HepG2 (cell line): ENCODE data around the gene ZNF333. TPM values are rescaled to one million over a fixed set of nuclear protein-coding genes. Genes with fewer than 3 reads are reported as not detected.

Experiments
- ATAC-seq: fragments of 200-7000 bp; cut with Tn5 transposase; 3 replicates; pipeline ENCODE4 v1.9.1; 2020; ENCODE audit warnings: mild to moderate bottlenecking, moderate library complexity
- BruUV-seq: library from RNA; stranded (reverse); fragments of 400-500 nt; replicated peaks from 2 replicates; lab custom pipeline; 2021; lab: Mats Ljungman, UMichigan
- CTCF ChIA-PET: fragments of 300-600 bp; formaldehyde crosslinking; extraction: SDS; loops from one replicate; lab custom pipeline; 2021; ENCODE audit warnings: low total read pairs, inconsistent platforms, low intra/inter-chr PET ratio; lab: Yijun Ruan, JAX
- POLR2A ChIA-PET: fragments of 350-600 bp; sonication (Branson Sonifier 250); formaldehyde crosslinking; loops from one replicate; lab custom pipeline; 2020; ENCODE audit warnings: antibody characterized with exemption, inconsistent platforms; lab: Yijun Ruan, JAX
- DNase-seq: peaks from one replicate; pipeline ENCODE4 v3.0.0-alpha.2; 2015; ENCODE audit warnings: low spot score
- FAIRE-seq: peaks from 3 replicates; lab custom pipeline; 2011; peaks lifted over from hg19 to GRCh38; lab: Jason Lieb, UNC
- H2AFZ ChIP-seq: one replicate; pipeline ENCODE4 v1.6.1; 2011; ENCODE audit warnings: low read length, inconsistent platforms
- H3K27ac ChIP-seq: fragments of 300-600 bp; 3 replicates; pipeline ENCODE4 v1.8.0; 2011; ENCODE audit warnings: mixed run types, mild to moderate bottlenecking, mixed read lengths, low read length, inconsistent platforms; ENCODE audit not compliant: insufficient read depth; ENCODE audit errors: extremely low read length
- H3K27me3 ChIP-seq, 2 experiments: fragments of 200-600 bp in 1 of 2; 2 replicates in 1 of 2; 3 replicates in 1 of 2; pipeline versions ENCODE4 v1.6.0 to v1.8.0; 2011; ENCODE audit warnings: low read length in 2 of 2, mild to moderate bottlenecking in 2 of 2, moderate library complexity in 2 of 2, inconsistent platforms in 1 of 2; ENCODE audit not compliant: insufficient read depth in 2 of 2, control insufficient read depth in 1 of 2
- H3K36me3 ChIP-seq, 2 experiments: fragments of 200-600 bp in 1 of 2; replicated peaks in 1 of 2; 2 replicates in 1 of 2; 3 replicates in 1 of 2; pipeline versions ENCODE4 v1.5.1 to v1.8.0; 2011; ENCODE audit warnings: low read length in 2 of 2, inconsistent platforms in 1 of 2; ENCODE audit not compliant: insufficient read depth in 2 of 2, control insufficient read depth in 1 of 2
- H3K4me1 ChIP-seq: 2 replicates; pipeline ENCODE4 v1.5.1; 2012; ENCODE audit warnings: low read length, inconsistent platforms; ENCODE audit not compliant: insufficient read depth
- H3K4me2 ChIP-seq: 2 replicates; pipeline ENCODE4 v1.6.0; 2011; ENCODE audit warnings: low read depth, low read length, inconsistent platforms
- H3K4me3 ChIP-seq, 3 experiments: fragments of 200-600 bp in 1 of 3; sonication (generic), shearing (Covaris generic) in 1 of 3; replicated peaks in 1 of 3; 2 replicates each; pipeline ENCODE4 v1.5.1; 2011 to 2016; ENCODE audit warnings: low read length in 3 of 3, inconsistent platforms in 2 of 3, low read depth in 2 of 3, mild to moderate bottlenecking in 2 of 3, control low read depth in 1 of 3, mixed read lengths in 1 of 3; ENCODE audit not compliant: insufficient read depth in 1 of 3
- H3K79me2 ChIP-seq: one replicate; pipeline ENCODE4 v1.6.1; 2011; ENCODE audit warnings: low read length, inconsistent platforms; ENCODE audit not compliant: insufficient read depth
- H3K9ac ChIP-seq: 2 replicates; pipeline ENCODE4 v1.6.0; 2011; ENCODE audit warnings: mild to moderate bottlenecking, low read depth, low read length, inconsistent platforms; ENCODE audit not compliant: insufficient read depth
- H3K9me3 ChIP-seq: 2 replicates; pipeline ENCODE4 v1.5.1; 2012; ENCODE audit warnings: mild to moderate bottlenecking, low read length
- H4K20me1 ChIP-seq: 2 replicates; pipeline ENCODE4 v1.6.0; 2011; ENCODE audit warnings: inconsistent platforms, mild to moderate bottlenecking, low read length, moderate library complexity; ENCODE audit not compliant: insufficient read depth
- FOXA3 ChIP-seq: IDR thresholded peaks from 2 replicates; pipeline ENCODE4 v1.6.1; 2016; ENCODE audit warnings: missing genetic modification reagents, missing compliant biosample characterization
- NKX3-1 ChIP-seq: sonication (generic); formaldehyde crosslinking; IDR thresholded peaks from 2 replicates; pipeline ENCODE4 v1.5.0; 2020; ENCODE audit warnings: missing genetic modification reagents
- TFDP1 ChIP-seq: IDR thresholded peaks from 2 replicates; pipeline ENCODE4 v1.6.1; 2016; ENCODE audit warnings: missing compliant biosample characterization, missing genetic modification reagents, borderline replicate concordance
- ZNF441 ChIP-seq: sonication (generic); formaldehyde crosslinking; IDR thresholded peaks from 2 replicates; pipeline ENCODE4 v1.7.0; 2021; ENCODE audit warnings: missing genetic modification reagents, borderline replicate concordance
- WGBS: methylation state at CpG from one replicate; pipeline ENCODE4 v1.1.6; 2017; ENCODE audit warnings: low lambda C conversion rate; 5-methylcytosine and 5-hydroxymethylcytosine counted together
- in situ Hi-C: cut with HindIII; loops from 2 replicates; pipeline ENCODE4 v1.10.0; 2017; ENCODE audit warnings: low pct_unique_long_range_greater_than_20kb; ENCODE audit not compliant: extremely low pct_ligation_motif_present
- intact Hi-C: fragments of 100-400 bp; cut with micrococcal nuclease; formaldehyde crosslinking; loops from one replicate; pipeline ENCODE4 v1.10.0; 2022; ENCODE audit not compliant: unreplicated experiment
- polyA plus RNA-seq, 8 experiments: library from polyadenylated mRNA; depleted of rRNA in 3 of 8; stranded (reverse) in 7 of 8; unstranded in 1 of 8; fragments of >200 nt; fragmentation: Illumina TruSeq in 4 of 8; extraction: Trizol in 4 of 8; gene quantifications; 2 replicates each; pipeline versions ENCODE4 v1.2.1 to v1.2.3, GENCODE V29; 2011 to 2016; ENCODE audit warnings: low read depth in 4 of 8, missing spikeins in 1 of 8, mixed read lengths in 1 of 8; ENCODE audit not compliant: insufficient read depth in 1 of 8
- total RNA-seq, 5 experiments: library from RNA; depleted of rRNA; stranded (reverse); fragments of >200 nt; fragmentation: Illumina TruSeq; extraction: Trizol; gene quantifications; 2 replicates each; pipeline ENCODE4 v1.2.3, GENCODE V29; 2016; ENCODE audit warnings: low read depth in 1 of 5

The ZNF333 gene
- total and polyA plus RNA-seq, 2 of the 13 experiments (the other 11 are each of a cell fraction or from before 2014, with no cell fraction given): 3.4 to 6.4 TPM

DNA sequence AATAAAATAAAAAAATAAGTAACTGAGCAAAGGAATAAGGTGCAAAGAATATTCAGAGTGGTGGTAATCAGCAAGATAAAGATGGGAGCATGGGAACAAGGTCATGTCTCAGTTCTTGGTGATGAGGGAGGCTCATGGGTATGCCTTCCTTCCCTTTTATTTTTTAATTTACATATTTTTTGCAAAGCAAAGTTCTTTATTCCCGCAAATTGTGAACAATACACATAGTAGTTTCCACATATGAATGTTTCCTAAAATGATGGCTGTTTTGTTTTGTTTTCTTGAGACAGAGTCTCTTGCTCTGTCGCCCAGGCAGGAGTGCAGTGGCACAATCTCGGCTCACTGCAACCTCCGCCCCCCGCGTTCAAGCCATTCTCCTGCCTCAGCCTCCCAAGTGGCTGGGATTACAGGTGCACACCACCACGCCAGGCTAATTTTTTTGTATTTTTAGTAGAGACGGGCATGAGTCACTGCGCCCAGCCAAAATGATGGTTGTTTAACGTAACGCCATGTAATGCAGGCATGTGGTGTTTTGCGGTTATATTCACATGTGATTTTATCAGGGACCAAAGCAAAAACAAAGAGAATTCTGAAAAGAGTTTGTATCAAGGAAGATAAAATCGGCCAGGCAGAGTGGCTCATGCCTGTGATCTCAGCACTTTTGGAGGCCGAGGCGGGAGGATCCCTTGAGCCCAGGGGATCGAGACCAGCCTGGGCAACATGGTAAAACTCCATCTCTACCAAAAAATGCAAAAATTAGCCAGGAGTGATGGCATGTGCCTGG is 93.0 kb downstream of the ZNF333 start:
- no peak for TF ChIP-seq ZNF441 (CRISPR knock-in tag)
- no peak for TF ChIP-seq NKX3-1
- TF ChIP-seq FOXA3 (CRISPR knock-in tag): no peak
- TF ChIP-seq TFDP1 (CRISPR knock-in tag): no peak

More for the DNA sequence above, 93.0 kb downstream of the ZNF333 start:
- ChIA-PET POLR2A (no interaction called here), CTCF (no interaction called here)
- in situ Hi-C loops: loop anchor here (10.0 kb wide), 1 partner anchor 112 kb away; no protein-coding TSS in a partner anchor
- no peak overlapping the region for H2AFZ ChIP-seq
- FAIRE-seq: no peak
- H3K9me3 ChIP-seq: no peaks in the 10 kb centered on the region
- no peak overlapping the region for H3K4me3 ChIP-seq
- no TSS peak for BruUV-seq
- no peaks in the 10 kb centered on the region for H3K36me3 ChIP-seq
- no peak overlapping the region for H3K4me2 ChIP-seq
- WGBS: 44% methylated on average over 16 of the region's 16 CpGs
- no peaks in the 10 kb centered on the region for H3K4me1 ChIP-seq
- H3K27ac ChIP-seq: no peak overlapping the region
- DNase-seq: no peak
- no peaks in the 10 kb centered on the region for H4K20me1 ChIP-seq
- ATAC-seq: no peak
- no peaks in the 10 kb centered on the region; a peak in 2 of 5 replicates for H3K27me3 ChIP-seq
- no peaks in the 10 kb centered on the region for H3K79me2 ChIP-seq
- H3K9ac ChIP-seq: no peak overlapping the region
- intact Hi-C loops: no loop called here

Other genes starting within 250 kb of the ZNF333 start
- gene PTGER1, start 214.7 kb upstream of the ZNF333 start, total RNA-seq (2016; rRNA removed; fragmentation: Illumina TruSeq; extraction: Trizol): not detected in 2 replicates
- 0.13 and 0.24 TPM in 2 replicates for gene PTGER1, start 214.7 kb upstream of the ZNF333 start, polyA plus RNA-seq (2011; rRNA removed)
- 44.3 and 48.1 TPM in 2 replicates for gene GIPC1, start 193.9 kb upstream of the ZNF333 start, total RNA-seq (2016; rRNA removed; fragmentation: Illumina TruSeq; extraction: Trizol)
- gene GIPC1, start 193.9 kb upstream of the ZNF333 start, polyA plus RNA-seq (2011; rRNA removed): 27.1 and 32.8 TPM in 2 replicates
- gene DNAJB1, start 171.7 kb upstream of the ZNF333 start, total RNA-seq (2016; rRNA removed; fragmentation: Illumina TruSeq; extraction: Trizol): 87.5 and 101 TPM in 2 replicates
- 97.3 and 108 TPM in 2 replicates for gene DNAJB1, start 171.7 kb upstream of the ZNF333 start, polyA plus RNA-seq (2011; rRNA removed)
- gene TECR, start 160.5 kb upstream of the ZNF333 start, total RNA-seq (2016; rRNA removed; fragmentation: Illumina TruSeq; extraction: Trizol): 25.9 and 54.9 TPM in 2 replicates
- 121 and 137 TPM in 2 replicates for gene TECR, start 160.5 kb upstream of the ZNF333 start, polyA plus RNA-seq (2011; rRNA removed)
- gene NDUFB7, start 118.0 kb upstream of the ZNF333 start, total RNA-seq (2016; rRNA removed; fragmentation: Illumina TruSeq; extraction: Trizol): 198 and 244 TPM in 2 replicates
- gene NDUFB7, start 118.0 kb upstream of the ZNF333 start, polyA plus RNA-seq (2011; rRNA removed): 156 and 192 TPM in 2 replicates
- not detected in 2 replicates for gene CLEC17A, start 107.0 kb upstream of the ZNF333 start, total RNA-seq (2016; rRNA removed; fragmentation: Illumina TruSeq; extraction: Trizol)
- not detected in 2 replicates for gene CLEC17A, start 107.0 kb upstream of the ZNF333 start, polyA plus RNA-seq (2011; rRNA removed)
- gene ADGRE3, start 15.2 kb upstream of the ZNF333 start, total RNA-seq (2016; rRNA removed; fragmentation: Illumina TruSeq; extraction: Trizol): not detected in 2 replicates
- gene ADGRE3, start 15.2 kb upstream of the ZNF333 start, polyA plus RNA-seq (2011; rRNA removed): not detected in 2 replicates
- gene ADGRE2, start 88.5 kb downstream of the ZNF333 start, total RNA-seq (2016; rRNA removed; fragmentation: Illumina TruSeq; extraction: Trizol): 0.04 TPM in 1 of 2 replicates, not detected in the other
- gene ADGRE2, start 88.5 kb downstream of the ZNF333 start, polyA plus RNA-seq (2011; rRNA removed): 0.03 TPM in 1 of 2 replicates, not detected in the other
- gene OR7A5, start 145.1 kb downstream of the ZNF333 start, total RNA-seq (2016; rRNA removed; fragmentation: Illumina TruSeq; extraction: Trizol): not detected in 2 replicates
- gene OR7A5, start 145.1 kb downstream of the ZNF333 start, polyA plus RNA-seq (2011; rRNA removed): not detected in 2 replicates
- not detected in 2 replicates for gene OR7C1, start 145.1 kb downstream of the ZNF333 start, total RNA-seq (2016; rRNA removed; fragmentation: Illumina TruSeq; extraction: Trizol)
- gene OR7C1, start 145.1 kb downstream of the ZNF333 start, polyA plus RNA-seq (2011; rRNA removed): not detected in 2 replicates
- not detected in 2 replicates for gene OR7A10, start 158.9 kb downstream of the ZNF333 start, total RNA-seq (2016; rRNA removed; fragmentation: Illumina TruSeq; extraction: Trizol)
- not detected in 2 replicates for gene OR7A10, start 158.9 kb downstream of the ZNF333 start, polyA plus RNA-seq (2011; rRNA removed)
- gene OR7A17, start 196.1 kb downstream of the ZNF333 start, total RNA-seq (2016; rRNA removed; fragmentation: Illumina TruSeq; extraction: Trizol): not detected in 2 replicates
- gene OR7A17, start 196.1 kb downstream of the ZNF333 start, polyA plus RNA-seq (2011; rRNA removed): not detected in 2 replicates